IPS-20b (cell line): Measurements from ENCODE around the gene C2orf80.
A peak's percentile ranks its signal among the peaks of the same experiment; 100 is the strongest.

Experiments used
- H3K27ac ChIP-seq: one replicate; pipeline ENCODE4 v1.5.1; 2013; ENCODE audit warnings: low read length
- H3K27me3 ChIP-seq: 2 replicates; pipeline ENCODE4 v1.6.1; 2013; ENCODE audit warnings: mild to moderate bottlenecking, low read length, inconsistent platforms; ENCODE audit not compliant: insufficient read depth
- H3K36me3 ChIP-seq: 2 replicates; pipeline ENCODE4 v1.6.1; 2013; ENCODE audit warnings: low read depth, mild to moderate bottlenecking, inconsistent platforms, low read length, moderate library complexity; ENCODE audit not compliant: insufficient read depth
- H3K4me1 ChIP-seq: 2 replicates; pipeline ENCODE4 v1.6.1; 2013; ENCODE audit warnings: mild to moderate bottlenecking, control low read depth, inconsistent platforms, low read length, moderate library complexity; ENCODE audit not compliant: insufficient read depth
- H3K4me3 ChIP-seq: 2 replicates; pipeline ENCODE4 v1.5.1; 2013; ENCODE audit warnings: mild to moderate bottlenecking, low read length, inconsistent platforms
- H3K9ac ChIP-seq: 2 replicates; pipeline ENCODE4 v1.6.1; 2013; ENCODE audit warnings: low read depth, mild to moderate bottlenecking, inconsistent platforms, low read length, moderate library complexity
- H3K9me3 ChIP-seq: 2 replicates; pipeline ENCODE4 v1.6.1; 2013; ENCODE audit warnings: mild to moderate bottlenecking, low read depth, low read length, inconsistent platforms; ENCODE audit not compliant: insufficient read depth

The C2orf80 gene

DNA sequence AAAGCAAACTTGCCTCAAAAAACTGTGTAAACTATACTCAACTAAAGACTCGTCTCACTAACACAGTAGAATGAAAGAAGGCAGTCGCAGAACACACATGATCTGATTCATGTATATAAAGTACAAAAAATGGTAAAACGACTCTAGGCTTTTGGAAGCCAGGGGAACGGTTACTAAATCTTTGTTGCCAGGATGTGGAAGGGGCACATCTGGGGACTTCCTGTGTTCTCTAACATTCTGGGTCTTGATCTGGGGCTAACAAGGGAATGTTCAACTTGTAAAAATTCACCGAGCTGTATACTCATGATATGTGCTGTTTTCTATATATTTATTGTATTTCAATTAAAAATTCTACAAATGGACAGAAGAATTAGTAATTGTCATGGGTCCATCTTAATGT lies 14.3 kb upstream of the C2orf80 start:
- no peak overlapping the region for H3K9ac ChIP-seq
- H3K27ac ChIP-seq, result no peak overlapping the region
- no peaks in the 10 kb centered on the region for H3K27me3 ChIP-seq
- no peaks in the 10 kb centered on the region for H3K9me3 ChIP-seq
- no peaks in the 10 kb centered on the region for H3K36me3 ChIP-seq
- H3K4me3 ChIP-seq, result no peak overlapping the region
- no peaks in the 10 kb centered on the region for H3K4me1 ChIP-seq

- no peak overlapping the region for H3K27ac ChIP-seq
- H3K9ac ChIP-seq, result no peak overlapping the region
- no peaks in the 10 kb centered on the region; the same call in 1 of the 2 replicates for H3K4me1 ChIP-seq
- H3K4me3 ChIP-seq, result no peak overlapping the region
- H3K9me3 ChIP-seq, result no peaks in the 10 kb centered on the region
- no peaks in the 10 kb centered on the region for H3K36me3 ChIP-seq
- H3K27me3 ChIP-seq, result no peaks in the 10 kb centered on the region
Observed at GRCh38 chr2:208195531-208195930, 5.7 kb upstream of the C2orf80 start.

GRCh38 chr2:208192611-208193236 lies 2.9 kb upstream of the C2orf80 start:
- Histone ChIP-seq H3K4me1 (peaks cover 12% of the 10 kb centered on the region; the same call in 1 of the 2 replicates), H3K27ac (no peak overlapping the region), H3K9me3 (no peaks in the 10 kb centered on the region), H3K9ac (no peak overlapping the region), H3K4me3 (no peak overlapping the region), H3K27me3 (no peaks in the 10 kb centered on the region), H3K36me3 (no peaks in the 10 kb centered on the region)

GRCh38 chr2:208189069-208189809 lies 591 bp downstream of the C2orf80 start:
- Histone ChIP-seq H3K9ac (peak overlapping the region; percentile 1; the same call in 1 of the 2 replicates), H3K27ac (no peak overlapping the region), H3K27me3 (no peaks in the 10 kb centered on the region)

DNA sequence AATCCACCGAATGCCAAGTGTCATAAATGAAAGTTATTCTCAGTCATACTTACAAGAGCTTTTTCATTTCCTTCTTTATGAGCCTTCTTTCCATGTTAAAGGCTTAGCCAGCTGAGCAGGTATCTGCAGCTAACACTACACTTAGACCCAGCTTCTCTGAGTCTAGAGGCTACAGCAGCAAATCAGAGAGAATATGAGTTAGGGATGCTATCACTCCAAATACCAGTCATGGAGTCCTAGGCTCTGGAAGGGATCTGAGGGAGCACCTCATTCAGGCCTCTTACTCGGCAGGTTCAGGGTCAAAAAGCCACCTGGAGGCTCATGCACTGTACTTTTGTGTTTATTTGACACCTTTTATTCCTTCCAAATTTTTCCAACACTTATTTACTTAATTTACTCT lies 2.9 kb downstream of the C2orf80 start:
- Histone ChIP-seq H3K9me3 (no peaks in the 10 kb centered on the region), H3K4me3 (no peak overlapping the region), H3K27me3 (no peaks in the 10 kb centered on the region), H3K4me1 (peaks cover 36% of the 10 kb centered on the region; the same call in 1 of the 2 replicates), H3K9ac (no peak overlapping the region), H3K36me3 (no peaks in the 10 kb centered on the region), H3K27ac (no peak overlapping the region)

More at GRCh38 chr2:208189069-208189809, 591 bp downstream of the C2orf80 start:
- Histone ChIP-seq H3K4me3 (no peak overlapping the region), H3K36me3 (no peaks in the 10 kb centered on the region), H3K4me1 (peaks cover 30% of the 10 kb centered on the region; the same call in 1 of the 2 replicates), H3K9me3 (no peaks in the 10 kb centered on the region)

DNA sequence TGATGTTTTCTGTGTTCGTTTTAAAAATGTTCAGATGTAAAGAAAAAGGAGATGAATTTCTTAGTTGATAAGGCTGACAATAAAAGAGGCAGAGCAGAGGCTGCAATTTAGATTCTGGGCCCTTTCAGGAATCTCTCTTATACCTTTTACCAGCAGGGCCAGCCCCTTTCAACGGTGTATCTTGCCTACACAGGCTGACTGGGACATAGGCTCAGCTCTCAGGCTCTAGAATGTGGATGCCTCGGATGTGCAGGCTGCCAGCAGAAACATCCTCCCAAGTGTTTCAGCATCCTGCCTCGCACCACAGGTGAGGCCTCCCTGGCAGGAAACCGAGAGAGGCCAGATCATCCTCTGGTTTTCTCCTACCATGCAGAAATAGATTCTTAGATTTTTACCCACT lies 3.4 kb downstream of the C2orf80 start:
- Histone ChIP-seq H3K9ac (no peak overlapping the region), H3K4me3 (no peak overlapping the region), H3K4me1 (peaks cover 36% of the 10 kb centered on the region; the same call in 1 of the 2 replicates), H3K9me3 (no peaks in the 10 kb centered on the region), H3K27ac (no peak overlapping the region), H3K27me3 (no peaks in the 10 kb centered on the region), H3K36me3 (no peaks in the 10 kb centered on the region)

DNA sequence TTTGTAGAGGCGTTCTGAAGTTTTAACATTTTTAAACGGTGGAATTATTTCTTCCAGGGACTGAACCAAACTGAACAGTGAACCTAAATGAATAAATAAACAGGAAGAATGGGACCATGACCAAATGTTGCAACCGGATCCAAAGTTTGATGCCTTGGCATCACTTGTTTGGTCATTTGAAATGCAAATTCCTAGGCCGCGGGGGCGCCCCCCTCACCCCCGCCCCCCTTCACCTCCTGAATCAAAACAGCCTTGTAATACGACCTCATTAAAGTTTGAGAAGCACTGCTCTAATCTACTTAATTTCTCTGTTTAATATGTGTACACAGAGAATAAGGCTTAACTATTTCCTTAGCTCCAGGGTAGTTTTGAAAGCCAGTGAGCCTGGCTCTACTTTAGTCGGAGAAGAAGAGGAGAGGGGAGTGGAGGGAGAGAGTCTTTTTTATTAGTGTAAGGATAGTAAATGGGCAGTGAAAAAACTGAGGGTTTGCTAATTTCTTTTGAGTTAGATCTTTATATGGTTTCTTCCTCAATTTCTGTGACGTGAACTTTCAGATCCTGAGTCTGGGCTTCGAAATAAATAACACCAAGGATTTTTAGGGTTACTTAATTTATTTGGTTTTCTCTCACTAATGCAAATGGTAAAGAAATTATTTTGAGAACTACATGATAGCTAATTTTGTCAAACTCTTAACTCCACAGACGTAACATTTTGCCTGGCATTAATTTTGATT lies 5.7 kb downstream of the C2orf80 start:
- H3K36me3 ChIP-seq, result no peaks in the 10 kb centered on the region
- H3K4me1 ChIP-seq, result peaks cover 27% of the 10 kb centered on the region; the same call in 1 of the 2 replicates
- H3K27ac ChIP-seq, result no peak overlapping the region
- H3K9ac ChIP-seq, result peak overlapping the region; percentile 62; the same call in 1 of the 2 replicates
- no peaks in the 10 kb centered on the region for H3K27me3 ChIP-seq
- peak overlapping the region; percentile 68 for H3K4me3 ChIP-seq
- H3K9me3 ChIP-seq, result no peaks in the 10 kb centered on the region

DNA sequence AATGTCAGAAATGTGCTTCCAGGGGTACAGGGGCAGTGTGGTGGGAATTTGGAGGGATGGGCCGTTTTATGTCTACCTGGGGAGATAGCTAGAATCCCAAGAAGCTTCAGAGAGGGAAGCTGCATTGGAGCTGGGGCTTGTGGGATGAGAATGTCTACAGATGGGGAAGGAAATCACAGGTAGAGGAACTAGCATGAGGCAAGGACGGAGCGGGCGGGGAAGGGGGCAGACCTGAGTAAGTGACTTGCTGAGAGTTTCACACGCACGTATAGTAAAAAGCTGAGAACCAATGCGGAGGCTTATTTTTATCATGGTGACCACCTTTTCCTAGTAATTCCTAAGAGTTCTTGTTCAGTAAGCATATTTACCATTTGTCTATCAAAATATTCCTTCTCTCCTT lies 6.3 kb downstream of the C2orf80 start:
- Histone ChIP-seq H3K4me1 (peaks cover 24% of the 10 kb centered on the region; the same call in 1 of the 2 replicates), H3K9me3 (no peaks in the 10 kb centered on the region), H3K36me3 (no peaks in the 10 kb centered on the region), H3K27me3 (no peaks in the 10 kb centered on the region), H3K4me3 (peak overlapping the region; percentile 68), H3K27ac (no peak overlapping the region), H3K9ac (peak overlapping the region; percentile 62; the same call in 1 of the 2 replicates)

- no peaks in the 10 kb centered on the region for H3K27me3 ChIP-seq
- H3K4me1 ChIP-seq, result peaks cover 24% of the 10 kb centered on the region; the same call in 1 of the 2 replicates
- H3K9me3 ChIP-seq, result no peaks in the 10 kb centered on the region
- H3K27ac ChIP-seq, result no peak overlapping the region
- H3K36me3 ChIP-seq, result no peaks in the 10 kb centered on the region
- no peak overlapping the region for H3K9ac ChIP-seq
- H3K4me3 ChIP-seq, result no peak overlapping the region
Observed at GRCh38 chr2:208182835-208183234, 7.0 kb downstream of the C2orf80 start.

- Histone ChIP-seq H3K4me3 (no peak overlapping the region), H3K27me3 (no peaks in the 10 kb centered on the region), H3K36me3 (no peaks in the 10 kb centered on the region), H3K4me1 (peaks cover 7% of the 10 kb centered on the region; the same call in 1 of the 2 replicates), H3K9ac (no peak overlapping the region), H3K9me3 (no peaks in the 10 kb centered on the region), H3K27ac (no peak overlapping the region)
Observed at GRCh38 chr2:208179028-208179609, 10.7 kb downstream of the C2orf80 start.

DNA sequence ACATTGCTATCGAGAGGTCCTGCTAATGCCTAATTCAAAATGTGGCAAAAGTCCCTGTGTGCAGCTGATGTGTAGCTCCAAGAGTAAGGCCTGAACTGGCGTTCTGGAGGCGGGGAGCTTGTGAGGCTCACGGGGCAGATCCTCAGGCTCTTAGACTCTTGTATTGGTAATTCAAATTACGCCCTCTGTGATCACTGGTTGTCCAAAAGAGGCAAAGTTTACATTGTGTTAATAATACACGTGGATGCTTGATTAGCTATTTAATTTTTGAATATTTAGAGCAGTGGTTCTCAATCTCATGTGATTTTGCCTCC lies 14.0 kb downstream of the C2orf80 start:
- H3K27ac ChIP-seq, result no peak overlapping the region
- H3K9me3 ChIP-seq, result no peaks in the 10 kb centered on the region
- no peaks in the 10 kb centered on the region for H3K27me3 ChIP-seq
- H3K4me3 ChIP-seq, result no peak overlapping the region
- H3K36me3 ChIP-seq, result no peaks in the 10 kb centered on the region
- no peaks in the 10 kb centered on the region for H3K4me1 ChIP-seq
- no peak overlapping the region for H3K9ac ChIP-seq
